H9 (cell line): ENCODE results near the gene ACSBG1. TPM values are rescaled to one million over a fixed set of nuclear protein-coding genes. Genes with fewer than 3 reads are reported as not detected.
A peak's percentile ranks its signal among the peaks of the same experiment; 100 is the strongest.

Experiments used
- DNase-seq: peaks from one replicate; pipeline ENCODE4 v3.0.0-alpha.2; 2017
- H2AFZ ChIP-seq: one replicate; pipeline ENCODE4 v1.6.1; 2013; ENCODE audit warnings: mild to moderate bottlenecking, low read length, control low read depth, moderate library complexity
- H2AK5ac ChIP-seq: 2 replicates; pipeline ENCODE4 v1.6.1; 2013; ENCODE audit warnings: low read length, control low read depth, mixed read lengths; ENCODE audit not compliant: insufficient read length
- H2BK120ac ChIP-seq: one replicate; pipeline ENCODE4 v1.6.1; 2013; ENCODE audit warnings: low read depth, mild to moderate bottlenecking, low read length, control low read depth, inconsistent platforms; ENCODE audit not compliant: poor library complexity, severe bottlenecking
- H2BK12ac ChIP-seq: 2 replicates; pipeline ENCODE4 v1.6.1; 2013; ENCODE audit warnings: low read length, control low read depth, mixed read lengths, low read depth; ENCODE audit not compliant: insufficient read length
- H2BK15ac ChIP-seq: 2 replicates; pipeline ENCODE4 v1.6.1; 2013; ENCODE audit warnings: low read depth, low read length, control low read depth
- H2BK20ac ChIP-seq: one replicate; pipeline ENCODE4 v1.6.1; 2013; ENCODE audit warnings: low read depth, mild to moderate bottlenecking, low read length, control low read depth, inconsistent platforms; ENCODE audit not compliant: poor library complexity, severe bottlenecking
- H2BK5ac ChIP-seq: 2 replicates; pipeline ENCODE4 v1.6.1; 2013; ENCODE audit warnings: low read length, control low read depth, mixed read lengths; ENCODE audit not compliant: insufficient read length
- H3K14ac ChIP-seq: 2 replicates; pipeline ENCODE4 v1.6.1; 2013; ENCODE audit warnings: low read length, control low read depth; ENCODE audit not compliant: insufficient read depth
- H3K18ac ChIP-seq: 2 replicates; pipeline ENCODE4 v1.6.1; 2013; ENCODE audit warnings: low read depth, mild to moderate bottlenecking, mixed read lengths, low read length, control low read depth; ENCODE audit not compliant: insufficient read length
- H3K23ac ChIP-seq: 2 replicates; pipeline ENCODE4 v1.6.1; 2013; ENCODE audit warnings: low read length, control low read depth, mixed read lengths, low read depth; ENCODE audit not compliant: insufficient read length
- H3K23me2 ChIP-seq: 2 replicates; pipeline ENCODE4 v1.6.1; 2013; ENCODE audit warnings: low read depth, mild to moderate bottlenecking, mixed read lengths, low read length, control low read depth; ENCODE audit not compliant: insufficient read length, poor library complexity, severe bottlenecking
- H3K27ac ChIP-seq: 2 replicates; pipeline ENCODE4 v1.5.1; 2013; ENCODE audit warnings: low read length, control low read depth, mixed read lengths, low read depth; ENCODE audit not compliant: insufficient read length
- H3K27me3 ChIP-seq: 2 replicates; pipeline ENCODE4 v1.6.1; 2013; ENCODE audit warnings: low read length, control low read depth, inconsistent platforms; ENCODE audit not compliant: insufficient read depth
- H3K4ac ChIP-seq: 2 replicates; pipeline ENCODE4 v1.6.1; 2013; ENCODE audit warnings: low read depth, mild to moderate bottlenecking, control low read depth, inconsistent platforms, low read length, moderate library complexity
- H3K4me1 ChIP-seq: 2 replicates; pipeline ENCODE4 v1.6.1; 2013; ENCODE audit warnings: low read length, control low read depth, inconsistent platforms; ENCODE audit not compliant: insufficient read depth
- H3K4me2 ChIP-seq: 2 replicates; pipeline ENCODE4 v1.6.1; 2013; ENCODE audit warnings: low read length, control low read depth, mixed read lengths; ENCODE audit not compliant: insufficient read length, insufficient read depth
- H3K56ac ChIP-seq: 2 replicates; pipeline ENCODE4 v1.6.1; 2013; ENCODE audit warnings: low read depth, mild to moderate bottlenecking, mixed read lengths, low read length, control low read depth; ENCODE audit not compliant: insufficient read length
- H3K79me1 ChIP-seq: 2 replicates; pipeline ENCODE4 v1.6.1; 2013; ENCODE audit warnings: low read depth, mild to moderate bottlenecking, moderate library complexity, low read length, control low read depth, inconsistent platforms; ENCODE audit not compliant: insufficient read depth, poor library complexity, severe bottlenecking
- H3K79me2 ChIP-seq: 2 replicates; pipeline ENCODE4 v1.6.1; 2013; ENCODE audit warnings: low read length, control low read depth, inconsistent platforms; ENCODE audit not compliant: insufficient read depth
- H3K9ac ChIP-seq: 2 replicates; pipeline ENCODE4 v1.6.1; 2013; ENCODE audit warnings: low read length, control low read depth, mixed read lengths; ENCODE audit not compliant: insufficient read length; ENCODE audit errors: extremely low read depth
- H3K9me3 ChIP-seq: one replicate; pipeline ENCODE4 v1.6.1; 2013; ENCODE audit warnings: low read depth, low read length, inconsistent platforms; ENCODE audit not compliant: control insufficient read depth
- H3T11ph ChIP-seq: one replicate; pipeline ENCODE4 v1.6.1; 2013; ENCODE audit warnings: mild to moderate bottlenecking, low read length, control low read depth, inconsistent platforms
- H4K20me1 ChIP-seq: one replicate; pipeline ENCODE4 v1.6.1; 2013; ENCODE audit not compliant: control insufficient read depth, insufficient read length, insufficient read depth
- H4K5ac ChIP-seq: 2 replicates; pipeline ENCODE4 v1.6.1; 2013; ENCODE audit warnings: low read depth, mild to moderate bottlenecking, mixed read lengths, low read length, control low read depth; ENCODE audit not compliant: insufficient read length
- H4K8ac ChIP-seq: replicated peaks from 2 replicates; pipeline ENCODE4 v1.6.1; 2013; ENCODE audit warnings: low read length, control low read depth, mixed read lengths, low read depth; ENCODE audit not compliant: insufficient read length
- H4K91ac ChIP-seq: 2 replicates; pipeline ENCODE4 v1.6.1; 2013; ENCODE audit warnings: low read depth, mild to moderate bottlenecking, moderate library complexity, mixed read lengths, low read length, control low read depth; ENCODE audit not compliant: insufficient read length
- H3K27ac Mint-ChIP-seq, 3 experiments: 2 replicates in 2 of 3; 3 replicates in 1 of 3; pipeline ENCODE4 v1.8.0; 2020 to 2021; ENCODE audit warnings: mixed read lengths in 3 of 3, mild to moderate bottlenecking in 1 of 3, moderate library complexity in 1 of 3
- H3K27me3 Mint-ChIP-seq: 2 replicates; pipeline ENCODE4 v1.8.0; 2021; ENCODE audit warnings: low read depth, mild to moderate bottlenecking, moderate library complexity, mixed read lengths
- H3K36me3 Mint-ChIP-seq, 3 experiments: 2 replicates in 2 of 3; 3 replicates in 1 of 3; pipeline ENCODE4 v1.8.0; 2020 to 2021; ENCODE audit warnings: low read depth in 3 of 3, mixed read lengths in 3 of 3; ENCODE audit not compliant: insufficient read depth in 1 of 3
- H3K4me1 Mint-ChIP-seq, 2 experiments: 2 replicates each; pipeline ENCODE4 v1.8.0; 2020; ENCODE audit warnings: mixed read lengths in 2 of 2
- H3K4me3 Mint-ChIP-seq, 2 experiments: 2 replicates in 1 of 2; 3 replicates in 1 of 2; pipeline ENCODE4 v1.8.0; 2020 to 2021; ENCODE audit warnings: mild to moderate bottlenecking in 2 of 2, mixed read lengths in 2 of 2, moderate library complexity in 1 of 2
- H3K9me3 Mint-ChIP-seq, 2 experiments: 2 replicates in 1 of 2; 3 replicates in 1 of 2; pipeline ENCODE4 v1.8.0; 2020; ENCODE audit warnings: mild to moderate bottlenecking in 2 of 2, mixed read lengths in 2 of 2, moderate library complexity in 1 of 2
- CTCF ChIP-seq: fragments of 200-600 bp; sonication (generic); conservative IDR thresholded peaks from 3 replicates; pipeline ENCODE4 v1.8.0; 2021; ENCODE audit warnings: antibody characterized with exemption, mild to moderate bottlenecking
- WGBS: extraction: QIAGEN DNeasy Blood & Tissue Kit; methylation state at CpG from one replicate; pipeline ENCODE4 v1.1.7; 2013; ENCODE audit warnings: missing lambda C conversion rate, low lambda C conversion rate, mixed read lengths; ENCODE audit not compliant: insufficient read length; ENCODE audit errors: extremely low coverage; 5-methylcytosine and 5-hydroxymethylcytosine counted together
- total RNA-seq: library from RNA; stranded (reverse); gene quantifications from 2 replicates; pipeline ENCODE4 v1.2.1, GENCODE V29; 2021

Gene ACSBG1
- total RNA-seq, 1 experiment from 2014 or later, result 2.2 TPM

- H3K79me1 ChIP-seq, result no peaks in the 10 kb centered on the region
- H4K20me1 ChIP-seq, result no peaks in the 10 kb centered on the region
- peak overlapping the region; percentile 6 for H4K8ac ChIP-seq
- H3K27ac ChIP-seq, result no peak overlapping the region
- no peak overlapping the region for H3K4me2 ChIP-seq
- no peak overlapping the region for H3K4ac ChIP-seq
- no peak overlapping the region for H2AFZ ChIP-seq
- H2BK5ac ChIP-seq, result no peak overlapping the region
- DNase-seq, result no peak
- no peak overlapping the region for H2BK120ac ChIP-seq
- no peak for TF ChIP-seq CTCF
- peaks cover 4% of the 10 kb centered on the region; the same call in 1 of the 2 replicates for H3K4me1 ChIP-seq
- Mint-ChIP-seq H3K27ac (no peak overlapping the region), H3K4me1 (peaks cover 23 to 29% of the 10 kb centered on the region in 2 experiments), H3K9me3 (no peaks in the 10 kb centered on the region; a peak in 1 of 5 replicates), H3K4me3 (no peak overlapping the region), H3K36me3 (no peaks in the 10 kb centered on the region; a peak in 1 of 7 replicates), H3K27me3 (peaks cover 3% of the 10 kb centered on the region; the same call in 1 of the 2 replicates)
- no peak overlapping the region for H2BK12ac ChIP-seq
- no peak overlapping the region for H3K14ac ChIP-seq
- no peak overlapping the region for H2BK15ac ChIP-seq
- no peaks in the 10 kb centered on the region for H3K9me3 ChIP-seq
- H4K91ac ChIP-seq, result no peak overlapping the region
- H3T11ph ChIP-seq, result no peak overlapping the region
- H3K27me3 ChIP-seq, result no peaks in the 10 kb centered on the region
- H3K23ac ChIP-seq, result no peak overlapping the region
- H4K5ac ChIP-seq, result no peak overlapping the region
- no peak overlapping the region for H3K56ac ChIP-seq
- H2AK5ac ChIP-seq, result no peak overlapping the region
- WGBS, result no CpG with 5 or more reads among the region's 5 CpGs
- no peaks in the 10 kb centered on the region for H3K23me2 ChIP-seq
- H3K18ac ChIP-seq, result no peak overlapping the region
- no peak overlapping the region for H2BK20ac ChIP-seq
- H3K79me2 ChIP-seq, result no peaks in the 10 kb centered on the region
- no peak overlapping the region for H3K9ac ChIP-seq
Observed at GRCh38 chr15:78232951-78233350, 1.4 kb downstream of the ACSBG1 start.
